HG03460 (cell line): Measurements from ENCODE around the gene LYRM7.
"Not testable (repeated sequence)": the region's sequence is repeated elsewhere in the genome, so short reads cannot be mapped to it uniquely, and the experiment has no call there.

Experiments
- ATAC-seq: cut with Tn5 transposase; IDR thresholded peaks from one replicate; pipeline ENCODE4 v1.9.1; 2021; ENCODE audit not compliant: unreplicated experiment

LYRM7 gene

DNA sequence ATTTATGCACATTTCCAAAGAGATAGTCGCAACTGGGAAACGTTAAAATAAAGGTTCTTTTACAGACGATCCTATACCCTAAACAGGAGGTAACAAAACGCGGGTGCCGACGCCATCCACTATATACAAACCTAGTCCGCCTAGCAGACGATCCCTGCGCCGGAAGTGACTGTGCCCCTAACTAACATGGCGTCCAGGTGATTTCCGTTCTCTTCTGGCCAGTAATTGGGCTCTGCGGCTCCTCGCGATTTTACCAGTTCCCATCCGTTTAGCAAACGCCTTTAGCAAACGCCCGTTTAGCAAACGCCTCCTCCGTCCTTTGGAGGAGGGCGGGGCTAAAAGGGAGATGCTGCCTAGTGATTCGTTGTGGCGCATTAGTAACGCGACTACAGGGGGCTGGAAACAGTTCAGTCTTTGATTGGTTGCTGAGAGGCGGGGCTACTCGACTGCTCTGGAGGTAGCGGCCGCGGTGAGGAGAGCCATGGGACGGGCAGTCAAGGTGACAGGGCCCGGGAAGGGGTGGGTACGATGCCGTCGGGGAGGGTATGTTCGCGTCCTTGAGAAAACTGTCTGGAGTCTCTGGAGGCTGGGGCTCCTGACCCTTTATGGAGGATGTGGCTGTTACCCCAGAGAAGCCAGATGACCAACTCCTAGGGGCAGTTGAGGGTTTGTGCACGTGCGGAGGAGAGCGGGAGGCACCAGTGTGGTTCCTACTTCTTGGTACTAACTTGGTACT is at the start of gene LYRM7:
Gene LYRM7 (plus strand): TSS at position 405 of the 736 bp plus-strand sequence. CDS start 77 bp downstream, at position 482.
- ATAC-seq: peak; percentile 99

DNA sequence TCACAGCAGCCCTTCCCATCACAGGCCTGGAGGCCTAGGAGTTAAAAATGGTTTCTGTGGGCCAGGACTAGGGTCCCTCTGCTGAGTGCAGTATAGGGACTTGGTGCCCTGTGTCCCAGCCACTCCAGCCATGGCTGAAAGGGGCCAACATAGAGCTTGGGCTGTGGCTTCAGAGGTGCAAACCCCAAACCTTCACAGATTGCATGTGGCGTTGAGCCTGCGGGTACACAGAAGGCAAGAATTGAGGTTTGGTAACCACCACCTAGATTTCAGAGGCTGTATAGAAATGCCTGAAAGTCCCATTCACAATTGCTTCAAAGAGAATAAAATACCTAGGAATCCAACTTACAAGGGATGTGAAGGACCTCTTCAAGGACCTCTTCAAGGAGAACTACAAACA is 43.5 kb upstream of the LYRM7 start:
- not testable (repeated sequence) for ATAC-seq

DNA sequence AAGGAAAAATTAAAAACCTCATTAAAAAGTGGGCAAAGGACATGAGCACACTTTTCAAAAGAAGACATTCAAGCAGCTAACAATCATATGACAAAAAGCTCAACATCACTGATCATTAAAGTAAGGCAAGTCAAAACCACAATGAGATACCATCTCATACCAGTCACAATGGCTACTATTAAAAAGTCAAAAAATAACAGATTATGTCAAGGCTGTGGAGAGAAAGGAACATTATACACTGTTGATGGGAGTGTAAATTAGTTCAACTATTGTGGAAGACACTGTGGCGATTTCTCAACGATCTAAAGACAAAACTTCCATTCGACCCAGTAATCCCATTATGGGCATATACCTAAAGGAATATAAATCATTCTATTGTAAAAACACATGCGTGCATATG is 41.4 kb upstream of the LYRM7 start:
- ATAC-seq: no peak

DNA sequence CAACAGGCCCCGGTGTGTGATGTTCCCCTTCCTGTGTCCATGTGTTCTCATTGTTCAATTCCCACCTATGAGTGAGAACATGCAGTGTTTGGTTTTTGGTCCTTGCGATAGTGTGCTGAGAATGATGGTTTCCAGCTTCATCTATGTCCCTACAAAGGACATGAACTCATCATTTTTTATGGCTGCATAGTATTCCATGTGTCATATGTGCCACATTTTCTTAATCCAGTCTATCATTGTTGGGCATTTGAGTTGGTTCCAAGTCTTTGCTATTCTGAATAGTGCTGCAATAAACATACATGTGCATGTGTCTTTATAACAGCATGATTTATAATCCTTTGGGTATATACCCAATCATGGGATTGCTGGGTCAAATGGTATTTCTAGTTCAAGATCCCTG is 37.7 kb upstream of the LYRM7 start:
- ATAC-seq: not testable (repeated sequence)

DNA sequence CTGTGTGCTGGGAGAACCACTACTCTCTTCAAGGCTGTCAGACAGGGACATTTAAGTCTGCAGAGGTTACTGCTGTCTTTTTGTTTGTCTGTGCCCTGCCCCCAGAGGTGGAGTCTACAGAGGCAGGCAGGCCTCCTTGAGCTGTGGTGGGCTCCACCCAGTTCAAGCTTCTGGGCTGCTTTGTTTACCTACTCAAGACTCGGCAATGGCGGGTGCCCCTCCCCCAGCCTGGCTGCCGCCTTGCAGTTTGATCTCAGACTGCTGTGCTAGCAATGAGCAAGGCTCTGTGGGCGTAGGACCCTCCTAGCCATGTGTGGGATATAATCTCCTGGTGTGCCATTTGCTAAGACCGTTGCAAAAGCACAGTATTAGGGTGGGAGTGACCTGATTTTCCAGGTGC is 32.3 kb upstream of the LYRM7 start:
- ATAC-seq: not testable (repeated sequence)

DNA sequence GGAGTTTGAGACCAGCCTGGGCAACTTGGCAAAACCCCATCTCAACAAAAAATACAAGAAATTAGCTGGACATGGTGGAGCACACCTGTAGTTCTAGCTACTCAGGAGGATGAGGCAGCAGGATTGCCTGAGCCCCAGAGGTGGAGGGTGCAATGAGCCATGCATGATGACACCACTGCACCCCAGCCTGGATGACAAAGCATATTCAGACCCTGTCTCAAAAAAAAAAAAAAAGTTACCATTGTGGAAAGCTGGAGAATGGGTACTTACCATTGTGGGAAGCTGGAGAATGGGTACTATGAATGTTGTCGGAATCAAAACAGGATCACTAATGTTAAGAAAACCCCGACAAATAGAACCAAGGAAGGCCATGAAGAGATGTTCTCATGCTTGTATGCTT is 31.4 kb upstream of the LYRM7 start:
- ATAC-seq: no peak

DNA sequence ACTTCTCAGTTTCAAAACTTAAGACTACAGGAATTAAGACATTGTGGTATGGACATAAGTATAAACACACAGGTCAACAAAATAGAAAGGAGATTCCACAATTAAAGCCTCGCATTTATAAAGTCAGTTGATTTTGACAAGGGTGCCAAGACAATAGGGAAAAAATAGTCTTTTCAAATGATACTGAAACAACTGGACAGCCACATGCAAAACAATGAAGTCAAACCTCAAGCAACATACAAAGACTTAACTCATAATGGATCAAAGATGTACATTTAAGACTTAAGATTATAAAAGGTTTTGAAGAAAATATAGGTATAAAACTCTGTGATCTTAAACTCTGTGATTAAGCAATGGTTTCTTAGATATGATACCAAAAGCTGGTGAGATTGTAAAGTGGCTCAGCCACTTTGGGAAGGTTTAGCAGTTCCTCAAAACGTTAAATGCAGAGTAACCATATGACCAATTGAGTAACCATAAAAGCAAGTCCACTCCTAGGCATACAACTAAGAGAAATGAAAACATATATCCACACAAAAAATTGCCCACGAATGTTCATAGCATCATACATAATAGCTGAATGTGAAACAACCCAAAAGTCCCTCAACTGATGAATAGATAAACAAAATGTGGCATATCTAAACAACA is 27.6 kb upstream of the LYRM7 start:
- no peak for ATAC-seq

DNA sequence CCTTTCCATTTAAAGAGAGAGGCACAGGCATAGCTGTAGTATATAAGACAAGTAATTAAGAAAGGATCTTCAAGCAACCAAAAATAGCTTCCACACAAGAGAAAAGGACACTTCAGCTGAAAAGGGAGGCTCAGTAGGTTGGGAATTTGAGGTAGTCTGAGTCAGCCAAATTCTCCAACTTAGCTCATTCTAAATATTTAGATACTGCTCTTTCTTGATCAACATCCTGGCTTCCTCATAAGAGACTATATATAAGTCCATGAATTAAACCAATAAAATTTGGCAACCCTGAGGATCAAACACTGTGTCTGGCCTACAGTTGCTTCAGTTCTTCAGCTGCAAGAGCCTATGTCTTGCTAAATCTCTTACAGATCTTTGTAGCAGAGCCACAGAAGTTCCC is 23.5 kb upstream of the LYRM7 start:
- no peak for ATAC-seq

DNA sequence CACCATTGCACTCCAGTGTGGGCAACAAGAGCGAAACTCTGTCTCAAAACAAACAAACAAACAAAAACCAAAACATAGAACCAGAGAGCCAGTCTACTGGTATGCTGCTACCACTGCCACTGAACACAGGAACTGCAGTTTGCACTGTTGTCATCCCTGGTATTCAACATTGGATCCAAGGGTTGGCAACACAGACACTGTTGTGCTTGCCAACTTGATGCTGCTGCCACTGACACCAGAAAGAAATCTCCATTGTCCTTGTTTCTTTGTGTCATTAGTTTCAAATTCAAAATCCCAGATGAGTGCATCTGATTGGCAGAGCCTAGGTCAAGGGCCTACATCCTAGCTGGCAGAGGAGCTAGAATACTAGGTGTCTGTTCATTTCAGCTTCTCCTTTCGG is 21.9 kb upstream of the LYRM7 start:
- no peak for ATAC-seq

DNA sequence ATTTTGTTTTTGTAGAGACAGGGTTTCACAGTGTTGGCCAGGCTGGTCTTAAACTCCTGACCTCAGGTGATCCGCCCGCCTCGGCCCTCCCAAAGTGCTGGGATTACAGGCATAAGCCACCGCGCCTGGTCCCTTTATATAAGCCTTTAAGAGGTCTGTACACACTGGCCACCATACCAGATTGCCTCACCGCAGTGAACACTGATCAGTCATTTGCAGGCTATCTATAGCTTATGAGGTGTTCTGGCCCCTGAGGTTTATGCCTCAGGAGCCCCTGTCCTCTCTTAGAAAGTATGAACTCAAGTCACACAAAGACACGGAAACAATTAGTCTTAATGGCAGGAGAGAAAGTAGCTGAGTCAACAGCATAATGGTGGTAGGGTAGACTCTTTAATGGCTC is 20.3 kb upstream of the LYRM7 start:
- ATAC-seq: no peak

DNA sequence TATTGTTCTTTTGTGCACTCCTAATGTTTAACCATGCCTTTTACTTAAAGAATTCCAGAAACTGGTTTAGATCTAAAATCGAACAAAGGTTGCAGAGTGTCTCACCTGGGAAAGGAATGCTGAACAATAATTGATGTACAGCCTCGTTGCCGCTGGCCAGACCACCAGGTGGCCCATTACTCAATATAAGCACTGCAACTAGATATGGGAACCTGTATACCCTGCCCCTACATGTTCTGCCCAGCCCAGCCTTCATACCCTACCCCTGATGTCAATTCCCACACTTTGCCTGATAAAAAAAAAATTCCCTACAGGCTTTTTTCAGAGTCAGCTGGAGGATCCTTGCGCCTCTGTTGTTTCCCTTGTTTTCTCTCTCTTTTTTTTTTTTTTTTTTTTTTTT is 19.5 kb upstream of the LYRM7 start:
- no peak for ATAC-seq

DNA sequence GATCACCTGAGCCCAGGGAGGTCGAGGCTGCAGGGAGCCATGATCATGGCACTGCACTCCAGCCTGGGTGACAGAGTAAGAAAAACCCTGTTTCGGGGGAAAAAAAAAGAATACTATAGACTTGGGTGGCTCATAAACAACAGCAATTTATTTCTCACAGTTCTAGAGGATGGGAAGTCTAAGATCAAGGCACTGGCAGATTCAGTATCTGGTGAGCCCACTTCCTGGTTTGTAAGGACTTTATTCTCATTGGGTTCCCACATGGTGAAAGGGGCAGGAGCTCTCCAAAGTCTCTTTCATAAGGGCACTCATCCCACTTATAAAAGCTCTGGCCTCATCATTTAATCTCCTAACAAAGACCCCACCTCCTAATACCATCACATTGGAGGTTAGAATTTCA is 14.4 kb upstream of the LYRM7 start:
- no peak for ATAC-seq

DNA sequence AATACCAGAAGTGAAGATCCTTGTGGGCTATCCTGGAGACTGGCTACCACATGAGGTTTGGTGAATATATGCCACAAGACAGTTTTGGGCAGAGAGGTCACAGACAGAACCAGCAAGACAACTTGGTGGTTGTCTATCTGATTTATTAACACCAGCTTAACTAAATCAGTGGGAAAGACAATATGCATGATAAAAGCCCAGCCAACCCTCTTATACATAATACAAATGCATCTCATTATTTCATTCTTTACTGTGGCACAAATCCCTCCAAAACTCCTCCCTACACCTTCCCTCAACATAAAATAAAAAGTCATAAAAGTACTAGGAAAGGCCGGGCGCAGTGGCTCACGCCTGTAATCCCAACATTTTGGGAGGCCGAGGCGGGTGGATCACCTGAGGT is 13.8 kb upstream of the LYRM7 start:
- no peak for ATAC-seq

DNA sequence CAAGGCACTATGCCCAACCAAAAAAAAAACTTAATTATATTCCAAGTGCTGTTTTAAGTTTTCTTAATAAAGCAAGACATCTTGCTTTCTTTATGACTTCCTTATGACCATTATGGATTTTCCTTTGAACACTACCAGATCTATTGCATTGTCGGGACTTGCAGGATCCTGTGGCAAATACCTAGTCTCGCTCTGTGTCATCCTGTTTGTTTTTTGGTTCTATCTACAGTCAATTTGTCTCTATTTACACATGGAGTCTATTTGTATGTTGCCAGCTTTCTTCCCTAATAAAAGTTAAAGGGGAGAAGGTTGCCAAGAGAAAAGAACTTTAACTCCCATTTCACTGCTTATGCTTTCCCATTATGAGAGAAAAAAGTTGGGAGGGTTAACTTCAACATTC is 10.6 kb upstream of the LYRM7 start:
- ATAC-seq: no peak

DNA sequence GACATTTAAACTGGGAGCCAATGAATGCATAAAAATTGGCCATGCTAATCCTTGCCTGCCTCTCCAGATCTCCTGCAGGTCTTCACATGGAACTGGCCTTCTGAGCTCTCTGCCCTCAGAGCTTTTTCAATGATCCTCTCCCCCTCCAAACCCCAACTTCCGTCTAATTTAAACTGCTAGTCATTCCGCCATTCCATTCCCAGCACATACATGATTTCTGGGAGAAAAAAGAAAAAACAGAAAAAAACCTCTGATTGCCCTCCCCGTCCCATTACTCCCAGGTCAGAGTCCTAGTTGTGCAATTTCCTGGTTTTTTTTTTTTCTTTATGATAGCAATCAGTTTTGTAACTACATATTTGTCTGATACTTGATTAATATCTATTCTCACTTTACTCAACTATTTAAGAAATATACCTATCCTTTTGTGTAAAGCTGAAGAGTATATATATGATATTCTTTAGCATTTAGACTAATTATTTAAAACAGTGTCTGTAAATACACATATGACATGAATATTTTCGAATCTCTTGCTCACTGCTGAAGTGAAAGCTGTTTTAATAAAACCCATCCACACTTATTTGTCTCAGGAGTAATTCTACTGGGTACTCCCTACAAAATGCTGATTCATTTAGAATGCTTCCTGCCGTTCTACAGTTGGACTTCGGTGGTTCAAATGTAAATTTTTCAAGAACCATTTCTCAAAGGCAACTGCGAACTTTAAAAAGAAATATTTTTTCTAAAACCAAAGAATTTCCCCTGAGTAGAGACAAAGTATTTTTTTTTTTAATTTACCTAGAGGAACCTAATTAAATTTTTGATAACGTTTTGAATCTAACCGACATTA is 7.2 kb upstream of the LYRM7 start:
- no peak for ATAC-seq

DNA sequence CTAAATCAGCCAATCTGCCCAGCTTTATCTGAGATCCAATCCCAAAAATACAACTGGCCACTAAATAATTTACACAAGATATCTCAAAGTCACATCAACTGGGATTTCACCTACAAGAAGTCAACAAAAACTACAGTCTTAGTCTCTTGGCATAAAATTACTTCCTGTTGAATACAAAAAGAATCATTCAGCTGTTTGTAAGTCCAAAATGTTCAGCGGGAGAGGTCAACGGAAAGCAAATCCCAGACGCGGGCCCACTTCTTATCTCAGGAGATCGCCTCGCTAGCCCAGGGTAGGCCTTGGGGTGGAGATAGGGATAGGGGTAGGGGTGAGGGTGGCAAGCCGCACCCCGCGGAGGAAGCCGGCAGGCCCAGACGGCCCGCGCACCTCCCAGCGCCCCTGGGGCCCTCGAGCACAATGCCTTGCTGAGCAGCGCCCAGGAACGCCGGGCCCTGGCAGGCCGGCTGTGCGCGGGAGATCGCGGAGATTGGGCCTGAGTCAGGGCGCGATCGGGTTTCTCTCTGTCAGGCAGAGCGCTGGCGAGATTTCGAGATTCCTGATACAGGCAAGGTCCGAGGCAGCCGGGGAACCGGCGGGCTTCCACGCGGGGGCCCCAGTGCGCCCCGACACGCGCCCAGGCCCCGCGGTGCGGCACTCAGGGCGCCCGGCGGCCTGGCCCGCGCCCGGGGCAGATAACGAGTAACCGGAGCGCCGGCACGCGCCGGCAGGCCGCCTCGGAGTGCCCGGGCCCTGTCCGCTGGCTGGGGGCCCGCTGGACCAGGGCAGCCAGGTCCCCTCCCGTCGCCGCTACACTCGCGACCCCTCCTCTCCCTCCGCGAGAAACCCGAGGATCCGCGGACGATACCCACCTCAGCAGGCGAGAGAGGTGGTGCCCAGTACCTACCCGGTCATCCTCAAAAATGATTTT is 6.3 kb upstream of the LYRM7 start:
- peak; percentile 72 for ATAC-seq

DNA sequence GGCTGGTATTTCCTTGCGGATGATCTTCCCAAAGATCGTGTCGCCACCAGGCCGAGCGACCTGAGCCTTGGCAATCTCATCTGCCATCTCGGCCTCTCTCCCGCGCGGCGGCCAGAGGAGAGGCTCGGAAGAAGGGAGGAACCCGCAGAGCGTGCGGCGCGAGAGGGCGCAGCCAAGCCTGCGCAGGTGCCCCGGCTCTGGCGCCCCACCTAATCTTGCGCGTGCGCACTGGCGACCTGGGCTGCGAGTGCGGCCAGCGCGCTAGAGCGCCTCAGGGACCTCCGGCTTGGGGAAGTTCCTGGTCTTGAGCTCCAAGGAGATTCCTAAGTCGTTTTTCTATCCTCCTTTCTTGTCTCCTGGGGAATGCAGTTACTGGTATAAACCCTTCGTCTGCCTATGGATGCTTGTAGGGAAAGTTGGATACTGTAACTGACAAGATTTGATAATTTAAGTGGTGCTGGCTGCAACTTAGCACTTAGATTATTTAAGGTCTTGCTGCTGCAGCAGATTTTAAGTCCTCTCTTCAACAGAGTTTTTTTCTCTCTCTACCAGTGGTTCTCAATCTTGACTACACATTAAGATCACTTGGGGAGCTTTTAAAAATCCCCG is 5.5 kb upstream of the LYRM7 start, which contains the start of gene HINT1:
Gene HINT1 (minus strand): TSS at position 138 of the 609 bp plus-strand sequence. CDS start 51 bp downstream, at position 87.
- peak; percentile 84 for ATAC-seq

DNA sequence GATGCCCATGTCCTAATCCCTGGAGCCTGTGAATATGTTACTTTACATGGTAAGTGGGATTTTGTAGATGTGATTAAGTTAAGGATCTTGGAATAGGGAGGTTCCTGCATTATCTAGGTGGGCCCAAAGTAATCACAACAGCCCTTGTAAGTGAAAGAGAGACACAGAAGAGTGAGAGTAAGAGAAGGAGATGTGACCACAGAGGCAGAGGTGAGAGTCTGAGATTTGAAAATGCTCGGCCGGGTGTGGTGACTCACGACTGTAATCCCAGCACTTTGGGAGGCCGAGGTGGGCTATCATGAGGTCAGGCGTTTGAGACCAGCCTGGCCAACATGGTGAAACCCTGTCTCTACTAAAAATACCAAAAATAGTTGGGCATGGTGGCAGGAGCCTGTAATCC is 3.1 kb upstream of the LYRM7 start:
- ATAC-seq: no peak

DNA sequence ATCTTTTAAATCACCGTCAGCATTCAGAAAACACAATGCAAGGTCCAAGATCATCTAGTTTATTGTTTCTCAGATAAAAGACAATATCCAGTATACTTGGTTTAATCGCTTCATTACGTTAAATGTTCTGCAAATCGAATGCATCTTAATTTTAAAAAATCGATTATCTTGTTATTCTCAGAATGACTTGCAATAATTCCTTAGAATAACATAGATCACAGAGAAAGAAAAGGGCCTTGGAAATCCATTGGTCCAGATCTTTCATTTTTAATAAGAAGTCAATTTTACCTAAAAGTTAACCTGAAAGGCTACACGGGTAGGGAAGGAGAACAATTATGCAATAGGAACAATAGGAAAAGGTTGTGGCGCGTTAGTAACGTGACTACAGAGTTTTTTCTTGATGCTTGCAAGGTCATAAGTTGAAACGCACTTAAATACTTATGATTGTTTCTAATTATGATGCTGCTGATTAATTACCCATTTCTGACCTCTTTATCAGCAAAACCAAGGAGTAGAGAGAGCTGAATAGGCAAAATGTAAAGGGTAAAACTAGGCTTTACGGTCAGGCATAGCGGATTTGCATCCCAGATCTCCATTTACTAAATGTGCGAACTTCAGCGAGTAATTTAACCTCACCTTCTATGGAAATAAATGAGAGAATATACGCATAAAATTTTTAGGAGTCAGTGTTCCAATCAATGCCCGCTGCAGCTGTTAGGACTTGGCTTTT is 769 bp upstream of the LYRM7 start:
- no peak for ATAC-seq
